Astrocyte (in vitro differentiated cells and primary cell): Measurements from ENCODE around the gene WFS1.

Experiments used
- EZH2 ChIP-seq: IDR thresholded peaks from 2 replicates; pipeline ENCODE4 v1.6.1; 2012; ENCODE audit warnings: mild to moderate bottlenecking, low read length, inconsistent platforms; ENCODE audit not compliant: insufficient read depth
- TF ChIP-seq, protein P1 (sequence below): IDR thresholded peaks from 2 replicates; pipeline ENCODE4 v1.5.1; 2011; ENCODE audit warnings: low read depth, mild to moderate bottlenecking, inconsistent platforms, low read length, moderate library complexity; ENCODE audit not compliant: insufficient read depth

DNA sequence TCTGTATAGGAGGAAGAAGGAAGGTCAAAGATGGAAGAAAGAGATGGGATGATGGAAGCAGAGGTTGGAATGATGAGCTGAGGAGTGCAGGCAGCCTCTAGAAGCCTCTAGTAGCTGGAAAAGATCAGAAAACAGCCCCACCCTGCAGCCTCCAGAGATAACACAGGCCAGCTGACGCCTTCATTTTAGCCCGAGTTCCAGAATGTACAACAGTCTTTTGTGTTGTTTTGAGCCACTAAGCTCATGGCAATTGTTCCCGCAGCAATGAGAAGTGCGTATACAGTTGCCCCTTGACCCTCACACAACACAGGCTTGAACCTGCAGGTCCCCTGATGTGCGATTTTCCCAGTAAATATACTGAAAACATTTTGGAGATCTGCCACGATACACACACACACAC, 72.0 kb downstream of the WFS1 start:
- TF ChIP-seq, protein P1, sequence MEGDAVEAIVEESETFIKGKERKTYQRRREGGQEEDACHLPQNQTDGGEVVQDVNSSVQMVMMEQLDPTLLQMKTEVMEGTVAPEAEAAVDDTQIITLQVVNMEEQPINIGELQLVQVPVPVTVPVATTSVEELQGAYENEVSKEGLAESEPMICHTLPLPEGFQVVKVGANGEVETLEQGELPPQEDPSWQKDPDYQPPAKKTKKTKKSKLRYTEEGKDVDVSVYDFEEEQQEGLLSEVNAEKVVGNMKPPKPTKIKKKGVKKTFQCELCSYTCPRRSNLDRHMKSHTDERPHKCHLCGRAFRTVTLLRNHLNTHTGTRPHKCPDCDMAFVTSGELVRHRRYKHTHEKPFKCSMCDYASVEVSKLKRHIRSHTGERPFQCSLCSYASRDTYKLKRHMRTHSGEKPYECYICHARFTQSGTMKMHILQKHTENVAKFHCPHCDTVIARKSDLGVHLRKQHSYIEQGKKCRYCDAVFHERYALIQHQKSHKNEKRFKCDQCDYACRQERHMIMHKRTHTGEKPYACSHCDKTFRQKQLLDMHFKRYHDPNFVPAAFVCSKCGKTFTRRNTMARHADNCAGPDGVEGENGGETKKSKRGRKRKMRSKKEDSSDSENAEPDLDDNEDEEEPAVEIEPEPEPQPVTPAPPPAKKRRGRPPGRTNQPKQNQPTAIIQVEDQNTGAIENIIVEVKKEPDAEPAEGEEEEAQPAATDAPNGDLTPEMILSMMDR = no peak
- no peak for TF ChIP-seq EZH2
